Measurements from ENCODE around the gene MYOZ3.

The MYOZ3 gene

DNA sequence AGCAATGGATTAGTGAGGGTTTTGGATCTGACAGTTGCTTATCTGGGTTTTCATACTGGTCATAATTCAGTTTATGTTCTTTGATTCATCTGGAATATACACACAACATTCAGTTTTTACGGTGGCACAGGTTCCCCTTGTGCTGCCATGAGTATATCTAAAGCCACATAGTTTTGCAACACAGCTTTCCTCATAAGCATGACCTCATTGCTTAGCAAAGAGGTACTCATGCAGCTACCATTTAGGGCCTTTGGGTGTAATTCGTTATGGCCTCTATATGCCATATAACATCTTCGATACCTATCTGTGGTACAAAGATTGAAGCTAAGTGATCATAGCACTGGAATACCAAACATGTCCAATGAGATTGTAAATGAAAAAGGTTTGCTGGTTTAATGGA is 42.7 kb downstream of the MYOZ3 start:
- no peak for DNase-seq

DNA sequence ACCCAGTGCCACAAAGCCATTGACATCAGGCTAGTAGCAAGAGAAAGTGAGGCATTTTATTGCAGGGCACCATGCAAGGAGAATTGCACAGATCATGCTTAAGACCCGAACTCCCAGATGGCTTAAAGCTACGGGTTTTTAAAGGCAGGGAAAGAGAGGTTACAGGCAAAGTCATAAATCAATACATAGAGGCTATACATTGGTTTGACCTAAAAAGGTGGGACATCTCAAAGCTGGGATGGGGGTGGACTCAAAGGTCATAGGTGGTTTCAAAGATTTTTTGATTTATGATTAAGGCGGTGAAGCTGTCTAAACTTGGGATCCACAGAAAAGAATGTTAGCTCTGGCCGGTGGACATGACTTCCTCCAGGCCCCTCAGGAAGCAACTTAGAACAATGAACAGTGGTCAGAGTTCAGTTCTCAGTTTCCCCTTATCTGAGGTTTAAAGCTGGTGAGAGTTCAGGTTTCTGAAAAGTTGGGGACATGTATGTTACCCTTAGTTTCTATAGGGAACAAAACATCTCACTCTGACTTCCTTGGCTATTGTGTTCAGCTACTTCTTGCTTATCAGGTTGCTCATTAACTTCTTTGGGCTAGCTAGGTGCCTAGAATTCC is 45.8 kb downstream of the MYOZ3 start:
- DNase-seq = no peak

DNA sequence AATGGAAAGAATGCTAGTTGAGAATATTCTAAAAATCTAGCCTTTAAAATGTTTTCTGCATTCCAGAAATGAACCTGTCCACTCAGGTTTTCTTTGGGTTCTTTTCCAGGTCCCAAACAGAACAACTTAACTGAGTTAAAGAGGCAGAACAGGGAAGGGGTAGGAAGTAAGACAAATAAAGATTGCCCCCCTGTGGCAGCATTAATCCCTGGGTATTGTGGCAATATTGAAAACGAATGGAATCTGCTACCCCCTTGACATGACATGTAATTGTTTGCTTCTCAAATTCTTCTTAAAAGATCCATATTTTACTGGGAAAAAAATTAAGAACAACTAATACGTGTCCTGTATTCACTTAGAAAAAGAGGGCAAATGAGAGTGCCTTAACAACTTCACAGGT is 49.1 kb downstream of the MYOZ3 start:
- no peak for DNase-seq

DNA sequence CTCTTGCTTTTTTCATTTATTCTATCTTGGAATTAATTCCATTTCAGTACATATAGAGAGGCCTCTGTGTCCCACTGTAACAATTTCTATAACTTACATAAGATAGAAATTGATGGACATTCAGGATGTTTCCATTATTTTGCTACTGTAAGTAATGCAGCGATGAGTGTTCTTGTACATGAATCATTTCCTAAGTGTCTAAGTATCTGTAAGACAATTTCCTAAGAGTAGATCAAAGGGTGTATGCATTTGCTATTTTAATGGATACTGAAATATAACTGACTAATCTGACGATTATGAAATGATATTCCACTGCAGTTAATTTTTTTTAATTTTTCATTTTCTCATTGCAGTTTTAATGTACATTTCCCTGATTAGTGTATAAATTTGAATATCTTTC is 62.8 kb downstream of the MYOZ3 start:
- DNase-seq = no peak
